ENCODE data around the gene GPR142. TPM values are rescaled to one million over a fixed set of nuclear protein-coding genes. Genes with fewer than 3 reads are reported as not detected.

GPR142 gene
- total RNA-seq, 1 experiment from 2014 or later = 0.33 TPM

DNA sequence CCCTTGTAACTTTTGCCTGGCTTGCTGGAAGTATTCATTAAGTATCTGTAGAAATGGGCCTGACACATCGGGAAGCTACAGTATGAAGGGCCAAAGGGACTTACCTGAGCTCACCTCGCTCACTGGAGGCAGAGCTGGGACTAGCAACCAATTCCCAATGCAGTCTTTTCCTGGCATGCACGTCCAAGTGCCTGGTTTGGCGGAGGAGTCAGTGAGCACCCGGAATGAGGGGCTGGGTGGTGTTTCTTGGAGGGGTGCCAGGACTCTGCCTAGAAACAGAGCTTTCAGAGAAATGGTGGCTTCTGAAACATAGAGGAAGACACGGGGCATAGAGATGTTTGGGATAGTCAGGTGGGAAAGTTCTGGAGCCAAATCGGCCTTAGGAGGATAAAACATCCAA lies 46.2 kb downstream of the GPR142 start:
- peaks cover 3% of the 10 kb centered on the region for H3K27me3 Mint-ChIP-seq (ENCODE audit: low read depth)
- no peak overlapping the region for H3K4me3 Mint-ChIP-seq
- Histone ChIP-seq H2AK5ac (ENCODE audit: insufficient read length, low read length) (no peak overlapping the region), H3K18ac (ENCODE audit: insufficient read length, low read depth, low read length) (no peak overlapping the region), H4K8ac (replicated peaks; ENCODE audit: insufficient read length, low read depth, low read length) (no peak overlapping the region), H3K27me3 (ENCODE audit: insufficient read depth, low read length) (no peaks in the 10 kb centered on the region), H3K27ac (ENCODE audit: insufficient read length, low read depth, low read length) (no peak overlapping the region), H3K14ac (ENCODE audit: insufficient read depth, low read length) (no peak overlapping the region), H3K9ac (ENCODE audit: extremely low read depth, insufficient read length, low read length) (no peak overlapping the region), H4K20me1 (ENCODE audit: control insufficient read depth, insufficient read depth, insufficient read length) (no peaks in the 10 kb centered on the region), H2AFZ (ENCODE audit: low read length) (no peak overlapping the region), H2BK12ac (ENCODE audit: insufficient read length, low read depth, low read length) (no peak overlapping the region), H4K91ac (ENCODE audit: insufficient read length, low read depth, low read length) (no peak overlapping the region), H3K79me1 (ENCODE audit: insufficient read depth, low read depth, low read length, poor library complexity, severe bottlenecking) (no peaks in the 10 kb centered on the region), H2BK5ac (ENCODE audit: insufficient read length, low read length) (no peak overlapping the region), H3K4me2 (ENCODE audit: insufficient read depth, insufficient read length, low read length) (no peak overlapping the region), H3K56ac (ENCODE audit: insufficient read length, low read depth, low read length) (no peak overlapping the region), H3K23me2 (ENCODE audit: insufficient read length, low read depth, low read length, poor library complexity, severe bottlenecking) (no peaks in the 10 kb centered on the region), H3K79me2 (ENCODE audit: insufficient read depth, low read length) (no peaks in the 10 kb centered on the region), H3K23ac (ENCODE audit: insufficient read length, low read depth, low read length) (no peak overlapping the region), H2BK120ac (ENCODE audit: low read depth, low read length, poor library complexity, severe bottlenecking) (no peak overlapping the region), H3K4me1 (ENCODE audit: insufficient read depth, low read length) (no peaks in the 10 kb centered on the region), H3K9me3 (ENCODE audit: control insufficient read depth, low read depth, low read length) (no peaks in the 10 kb centered on the region), H2BK15ac (ENCODE audit: low read depth, low read length) (no peak overlapping the region), H2BK20ac (ENCODE audit: low read depth, low read length, poor library complexity, severe bottlenecking) (no peak overlapping the region), H3K4ac (ENCODE audit: low read depth, low read length) (no peak overlapping the region), H3T11ph (ENCODE audit: low read length) (no peak overlapping the region), H4K5ac (ENCODE audit: insufficient read length, low read depth, low read length) (no peak overlapping the region)
- peaks cover 4 to 11% of the 10 kb centered on the region in 2 experiments; a peak in 3 of 4 replicates for H3K4me1 Mint-ChIP-seq
- no peak overlapping the region for H3K27ac Mint-ChIP-seq
- DNase-seq = no peak
- TF ChIP-seq, protein P1, sequence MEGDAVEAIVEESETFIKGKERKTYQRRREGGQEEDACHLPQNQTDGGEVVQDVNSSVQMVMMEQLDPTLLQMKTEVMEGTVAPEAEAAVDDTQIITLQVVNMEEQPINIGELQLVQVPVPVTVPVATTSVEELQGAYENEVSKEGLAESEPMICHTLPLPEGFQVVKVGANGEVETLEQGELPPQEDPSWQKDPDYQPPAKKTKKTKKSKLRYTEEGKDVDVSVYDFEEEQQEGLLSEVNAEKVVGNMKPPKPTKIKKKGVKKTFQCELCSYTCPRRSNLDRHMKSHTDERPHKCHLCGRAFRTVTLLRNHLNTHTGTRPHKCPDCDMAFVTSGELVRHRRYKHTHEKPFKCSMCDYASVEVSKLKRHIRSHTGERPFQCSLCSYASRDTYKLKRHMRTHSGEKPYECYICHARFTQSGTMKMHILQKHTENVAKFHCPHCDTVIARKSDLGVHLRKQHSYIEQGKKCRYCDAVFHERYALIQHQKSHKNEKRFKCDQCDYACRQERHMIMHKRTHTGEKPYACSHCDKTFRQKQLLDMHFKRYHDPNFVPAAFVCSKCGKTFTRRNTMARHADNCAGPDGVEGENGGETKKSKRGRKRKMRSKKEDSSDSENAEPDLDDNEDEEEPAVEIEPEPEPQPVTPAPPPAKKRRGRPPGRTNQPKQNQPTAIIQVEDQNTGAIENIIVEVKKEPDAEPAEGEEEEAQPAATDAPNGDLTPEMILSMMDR (conservative IDR thresholded peaks at IDR 0.05) = no peak
- no CpG with 5 or more reads among the region's 7 CpGs for WGBS (ENCODE audit: extremely low coverage, insufficient read length, low lambda C conversion rate)
- H3K36me3 Mint-ChIP-seq (ENCODE audit: insufficient read depth in 1 of 3, low read depth in 3 of 3) = peaks cover 0 to 6% (median 0%) of the 10 kb centered on the region in 3 experiments; a peak in 3 of 7 replicates
- H3K9me3 Mint-ChIP-seq = peaks cover 0 to 6% of the 10 kb centered on the region in 2 experiments; a peak in 1 of 5 replicates
